NB4 (cell line): ENCODE data around the gene PCSK4.
"Not testable (repeated sequence)": the region's sequence is repeated elsewhere in the genome, so short reads cannot be mapped to it uniquely, and the experiment has no call there.

Experiments used
- DNase-seq: peaks from one replicate; pipeline ENCODE4 v3.0.0; 2010; ENCODE audit warnings: low read depth
- H3K4me3 ChIP-seq: one replicate; pipeline ENCODE4 v1.5.1; 2011; ENCODE audit warnings: mild to moderate bottlenecking, low read depth, low read length, moderate library complexity
- MAX ChIP-seq: IDR thresholded peaks from 2 replicates; pipeline ENCODE4 v1.6.1; 2011; ENCODE audit warnings: low read depth, low read length
- MYC ChIP-seq: IDR thresholded peaks from 2 replicates; pipeline ENCODE4 v1.6.1; 2011; ENCODE audit warnings: low read depth, low read length
- POLR2A ChIP-seq: IDR thresholded peaks from 2 replicates; pipeline ENCODE4 v1.6.1; 2011; ENCODE audit warnings: mild to moderate bottlenecking; ENCODE audit not compliant: insufficient read length; ENCODE audit errors: extremely low read depth
- TF ChIP-seq, protein P1 (sequence below): IDR thresholded peaks from one replicate; pipeline ENCODE4 v1.5.1; 2012; ENCODE audit warnings: low read depth, low read length

The PCSK4 gene

DNA sequence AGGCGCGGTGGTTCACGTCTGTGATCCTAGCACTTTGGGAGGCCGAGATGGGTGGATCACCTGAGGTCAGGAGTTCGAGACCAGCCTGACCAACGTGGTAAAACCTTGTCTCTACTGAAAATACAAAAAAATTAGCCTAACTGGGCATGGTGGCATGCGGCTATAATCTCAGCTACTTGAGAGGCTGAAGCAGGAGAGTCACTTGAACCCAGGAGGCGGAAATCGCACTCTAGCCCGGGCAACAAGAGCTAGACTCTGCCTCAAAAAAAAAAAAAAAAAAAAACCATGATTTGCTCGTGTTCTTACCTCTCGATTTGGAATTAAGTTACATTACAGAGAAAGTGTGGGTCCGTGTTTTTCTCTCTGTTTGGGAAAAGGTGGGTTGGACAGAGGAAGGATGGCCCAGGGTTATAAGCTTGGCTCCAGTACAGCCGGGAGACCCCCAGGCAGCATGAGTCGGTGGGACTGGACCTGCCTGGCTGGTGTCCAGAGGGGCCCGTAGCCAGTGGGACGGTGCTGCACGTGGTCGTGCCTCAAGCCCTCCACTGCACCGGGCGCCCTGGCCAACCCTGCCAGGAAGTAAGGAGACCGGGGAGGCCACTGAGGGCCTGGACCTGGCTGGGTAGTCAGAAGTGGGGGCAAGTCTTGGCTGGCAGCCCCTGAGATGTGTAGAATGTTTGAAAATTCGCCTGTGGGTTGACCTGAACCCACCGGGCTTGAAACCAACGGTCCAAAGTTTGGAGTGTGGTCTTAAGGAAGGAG is 48.3 kb downstream of the PCSK4 start:
- no peak for DNase-seq
- H3K4me3 ChIP-seq, result no peak overlapping the region
- no peak for TF ChIP-seq MYC
- no peak for TF ChIP-seq MAX
- TF ChIP-seq, protein P1, sequence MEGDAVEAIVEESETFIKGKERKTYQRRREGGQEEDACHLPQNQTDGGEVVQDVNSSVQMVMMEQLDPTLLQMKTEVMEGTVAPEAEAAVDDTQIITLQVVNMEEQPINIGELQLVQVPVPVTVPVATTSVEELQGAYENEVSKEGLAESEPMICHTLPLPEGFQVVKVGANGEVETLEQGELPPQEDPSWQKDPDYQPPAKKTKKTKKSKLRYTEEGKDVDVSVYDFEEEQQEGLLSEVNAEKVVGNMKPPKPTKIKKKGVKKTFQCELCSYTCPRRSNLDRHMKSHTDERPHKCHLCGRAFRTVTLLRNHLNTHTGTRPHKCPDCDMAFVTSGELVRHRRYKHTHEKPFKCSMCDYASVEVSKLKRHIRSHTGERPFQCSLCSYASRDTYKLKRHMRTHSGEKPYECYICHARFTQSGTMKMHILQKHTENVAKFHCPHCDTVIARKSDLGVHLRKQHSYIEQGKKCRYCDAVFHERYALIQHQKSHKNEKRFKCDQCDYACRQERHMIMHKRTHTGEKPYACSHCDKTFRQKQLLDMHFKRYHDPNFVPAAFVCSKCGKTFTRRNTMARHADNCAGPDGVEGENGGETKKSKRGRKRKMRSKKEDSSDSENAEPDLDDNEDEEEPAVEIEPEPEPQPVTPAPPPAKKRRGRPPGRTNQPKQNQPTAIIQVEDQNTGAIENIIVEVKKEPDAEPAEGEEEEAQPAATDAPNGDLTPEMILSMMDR, result no peak
- TF ChIP-seq POLR2A, result no peak

DNA sequence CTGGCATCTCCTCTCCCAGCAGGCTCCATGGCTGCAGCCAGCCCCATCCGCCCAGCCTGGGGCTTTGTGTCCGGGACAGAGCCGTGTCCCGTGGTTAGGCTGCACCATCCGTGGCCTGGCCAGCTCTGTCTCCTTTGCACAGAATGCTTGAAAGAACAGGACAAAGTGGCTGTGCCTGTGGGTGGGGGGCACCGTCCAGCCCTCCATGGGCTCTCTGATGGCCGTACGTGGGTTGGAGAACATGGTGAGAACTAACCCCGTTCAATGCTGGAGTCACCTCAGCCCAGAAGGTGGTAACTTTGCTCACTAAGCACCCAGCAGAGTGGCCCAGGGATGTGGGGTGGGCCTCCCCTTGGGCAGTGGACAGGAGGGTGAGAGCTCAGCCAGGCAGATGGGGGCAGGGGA is 49.1 kb downstream of the PCSK4 start:
- DNase-seq, result no peak
- no peak overlapping the region for H3K4me3 ChIP-seq
- TF ChIP-seq, protein P1, result no peak
- TF ChIP-seq MAX (no peak), MYC (no peak), POLR2A (no peak)

- DNase-seq, result no peak
- TF ChIP-seq MAX (no peak), MYC (no peak), POLR2A (no peak)
- TF ChIP-seq, protein P1, result no peak
- no peak overlapping the region for H3K4me3 ChIP-seq
Observed at GRCh38 chr19:1440418-1440801, 49.7 kb downstream of the PCSK4 start.

DNA sequence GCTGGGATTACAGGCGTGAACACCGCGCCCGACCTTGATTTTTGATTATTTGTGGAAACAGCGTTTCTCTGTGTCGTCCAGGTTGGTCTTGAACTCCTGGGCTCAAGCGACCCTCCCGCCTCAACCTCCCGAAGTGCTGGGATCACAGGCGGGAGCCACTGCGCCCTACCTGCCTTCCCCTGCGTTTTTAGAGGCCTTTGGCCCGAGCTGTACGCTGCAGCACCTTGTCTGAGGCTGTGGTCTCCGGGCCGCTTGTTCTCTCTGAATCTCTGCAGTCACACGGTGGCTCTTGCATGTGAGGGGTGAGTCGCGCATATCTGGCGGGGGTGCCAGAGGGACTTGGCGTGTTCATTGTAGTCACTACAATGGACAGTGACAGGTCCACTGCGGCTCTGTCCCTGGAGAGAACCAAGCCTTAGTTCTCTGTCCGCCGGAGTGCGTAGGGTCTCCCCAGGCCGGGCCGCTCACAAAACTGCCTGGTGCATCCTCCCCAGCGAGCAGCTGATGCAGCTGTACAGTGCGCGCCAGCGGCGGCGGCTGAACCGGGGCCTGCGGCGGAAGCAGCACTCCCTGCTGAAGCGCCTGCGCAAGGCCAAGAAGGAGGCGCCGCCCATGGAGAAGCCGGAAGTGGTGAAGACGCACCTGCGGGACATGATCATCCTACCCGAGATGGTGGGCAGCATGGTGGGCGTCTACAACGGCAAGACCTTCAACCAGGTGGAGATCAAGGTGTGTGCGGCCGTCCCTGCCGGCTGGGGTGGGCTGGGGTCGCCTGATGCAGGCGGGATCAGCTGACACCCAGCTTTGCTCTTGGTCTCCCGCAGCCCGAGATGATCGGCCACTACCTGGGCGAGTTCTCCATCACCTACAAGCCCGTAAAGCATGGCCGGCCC is 50.4 kb downstream of the PCSK4 start:
- not testable (repeated sequence) for DNase-seq
- peak overlapping the region; percentile 83 for H3K4me3 ChIP-seq

GRCh38 chr19:1438933-1439354 is 51.2 kb downstream of the PCSK4 start:
- H3K4me3 ChIP-seq, result peak overlapping the region; percentile 83
- no peak for TF ChIP-seq MYC
- no peak for TF ChIP-seq POLR2A
- TF ChIP-seq MAX, result no peak
- TF ChIP-seq, protein P1, result no peak
- DNase-seq, result no peak
